PC-9 (cell line): ENCODE data around the gene CMTM5.

Experiments
- EZH2 ChIP-seq: fragments of 200-600 bp; sonication (generic); IDR thresholded peaks from 2 replicates; pipeline ENCODE4 v1.8.0; 2017; ENCODE audit warnings: antibody characterized with exemption, low read depth
- TF ChIP-seq, protein P1 (sequence below): fragments of 200-600 bp; sonication (generic); conservative IDR thresholded peaks from 2 replicates; pipeline ENCODE4 v1.6.1; 2017; ENCODE audit warnings: mixed run types, antibody characterized with exemption, mild to moderate bottlenecking, moderate library complexity

DNA sequence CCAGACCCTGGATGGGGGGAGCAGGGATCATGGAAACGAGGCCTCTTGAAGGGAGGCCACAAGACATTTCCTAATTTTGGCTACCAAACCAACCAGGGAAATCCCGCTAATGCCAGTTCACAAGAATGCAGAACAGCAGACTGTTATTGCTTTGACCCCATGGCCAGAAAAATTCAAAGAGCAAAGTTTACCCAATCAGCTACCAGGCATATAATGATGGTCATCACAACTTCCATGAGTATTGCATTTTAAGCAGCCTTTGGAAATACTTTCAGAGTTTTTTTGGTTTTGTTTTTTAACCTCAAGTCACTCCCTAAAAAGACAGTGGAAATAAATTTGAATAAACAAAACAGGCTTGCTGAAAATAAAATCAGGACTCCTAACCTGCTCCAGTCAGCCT is 4.3 kb upstream of the CMTM5 start, which contains the start of gene IL25:
- TF ChIP-seq EZH2 = no peak
- TF ChIP-seq, protein P1, sequence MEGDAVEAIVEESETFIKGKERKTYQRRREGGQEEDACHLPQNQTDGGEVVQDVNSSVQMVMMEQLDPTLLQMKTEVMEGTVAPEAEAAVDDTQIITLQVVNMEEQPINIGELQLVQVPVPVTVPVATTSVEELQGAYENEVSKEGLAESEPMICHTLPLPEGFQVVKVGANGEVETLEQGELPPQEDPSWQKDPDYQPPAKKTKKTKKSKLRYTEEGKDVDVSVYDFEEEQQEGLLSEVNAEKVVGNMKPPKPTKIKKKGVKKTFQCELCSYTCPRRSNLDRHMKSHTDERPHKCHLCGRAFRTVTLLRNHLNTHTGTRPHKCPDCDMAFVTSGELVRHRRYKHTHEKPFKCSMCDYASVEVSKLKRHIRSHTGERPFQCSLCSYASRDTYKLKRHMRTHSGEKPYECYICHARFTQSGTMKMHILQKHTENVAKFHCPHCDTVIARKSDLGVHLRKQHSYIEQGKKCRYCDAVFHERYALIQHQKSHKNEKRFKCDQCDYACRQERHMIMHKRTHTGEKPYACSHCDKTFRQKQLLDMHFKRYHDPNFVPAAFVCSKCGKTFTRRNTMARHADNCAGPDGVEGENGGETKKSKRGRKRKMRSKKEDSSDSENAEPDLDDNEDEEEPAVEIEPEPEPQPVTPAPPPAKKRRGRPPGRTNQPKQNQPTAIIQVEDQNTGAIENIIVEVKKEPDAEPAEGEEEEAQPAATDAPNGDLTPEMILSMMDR = no peak
